SU-DHL-6 (cell line): ENCODE results near the gene TAOK2.
A peak's percentile ranks its signal among the peaks of the same experiment; 100 is the strongest.

Experiments
- H2AFZ ChIP-seq: fragments of 200-600 bp; sonication (generic); 2 replicates; pipeline ENCODE4 v1.6.1; 2014; ENCODE audit warnings: low read depth, mild to moderate bottlenecking, moderate library complexity, mixed read lengths, antibody characterized with exemption, low read length; ENCODE audit not compliant: severe bottlenecking
- H3F3A ChIP-seq: fragments of 200-600 bp; shearing (Covaris generic); 2 replicates; pipeline ENCODE4 v1.6.0; 2016; ENCODE audit warnings: antibody characterized with exemption, mild to moderate bottlenecking; ENCODE audit not compliant: insufficient read depth
- H3K27ac ChIP-seq: fragments of 200-600 bp; sonication (generic); 2 replicates; pipeline ENCODE4 v1.5.1; 2016; ENCODE audit warnings: low read depth, mild to moderate bottlenecking, low read length, moderate library complexity, mixed read lengths
- H3K27me3 ChIP-seq: fragments of 200-600 bp; sonication (generic), shearing (Covaris generic); 2 replicates; pipeline ENCODE4 v1.6.0; 2014; ENCODE audit warnings: mild to moderate bottlenecking, low read length
- H3K36me3 ChIP-seq: fragments of 200-600 bp; sonication (generic); 2 replicates; pipeline ENCODE4 v1.6.1; 2014; ENCODE audit warnings: mild to moderate bottlenecking, low read length, mixed read lengths
- H3K4me2 ChIP-seq: fragments of 300-600, 200-600 bp; shearing (Covaris generic), sonication (generic); 2 replicates; pipeline ENCODE4 v1.6.0; 2014; ENCODE audit warnings: low read length, low read depth, mild to moderate bottlenecking; ENCODE audit not compliant: poor library complexity, severe bottlenecking
- H3K4me3 ChIP-seq: fragments of 200-600 bp; sonication (generic); 2 replicates; pipeline ENCODE4 v1.5.1; 2014; ENCODE audit warnings: antibody characterized with exemption, low read length, mild to moderate bottlenecking, mixed read lengths; ENCODE audit not compliant: insufficient read depth, poor library complexity, severe bottlenecking
- H3K79me2 ChIP-seq: fragments of 200-600 bp; sonication (generic); 2 replicates; pipeline ENCODE4 v1.6.1; 2014; ENCODE audit warnings: mild to moderate bottlenecking, low read length, moderate library complexity; ENCODE audit not compliant: insufficient read depth
- H3K9ac ChIP-seq: fragments of 200-600 bp; sonication (generic); 2 replicates; pipeline ENCODE4 v1.7.0; 2014; ENCODE audit warnings: mild to moderate bottlenecking, low read length
- H3K9me2 ChIP-seq: fragments of 200-600 bp; sonication (generic); replicated peaks from 2 replicates; pipeline ENCODE4 v1.6.1; 2014; ENCODE audit warnings: low read length; ENCODE audit not compliant: insufficient read depth
- H3K9me3 ChIP-seq: fragments of 200-600 bp; sonication (generic); 2 replicates; pipeline ENCODE4 v1.6.1; 2014; ENCODE audit warnings: low read length, mixed read lengths; ENCODE audit not compliant: insufficient read depth
- H4K20me1 ChIP-seq: fragments of 200-600 bp; sonication (generic); 2 replicates; pipeline ENCODE4 v1.6.1; 2014; ENCODE audit warnings: low read depth, mild to moderate bottlenecking, antibody characterized with exemption, low read length, moderate library complexity, mixed read lengths
- CTCF ChIP-seq: fragments of 200-600 bp; sonication (generic); IDR thresholded peaks from one replicate; pipeline ENCODE4 v1.5.1; 2017; ENCODE audit warnings: antibody characterized with exemption, mild to moderate bottlenecking, low read length, moderate library complexity; ENCODE audit not compliant: insufficient read depth, poor library complexity, severe bottlenecking
- EZH2phosphoT487 ChIP-seq: fragments of 200-600 bp; sonication (generic), shearing (Covaris generic); conservative IDR thresholded peaks from 2 replicates; pipeline ENCODE4 v1.6.1; 2018; ENCODE audit warnings: mild to moderate bottlenecking, antibody characterized with exemption, low read length, moderate library complexity, mixed read lengths

The TAOK2 gene

GRCh38 chr16:29996766-29997250 lies 23.1 kb downstream of the TAOK2 start:
- no peak overlapping the region for H2AFZ ChIP-seq

GRCh38 chr16:29999605-30000004 lies 25.9 kb downstream of the TAOK2 start:
- Histone ChIP-seq H3K27ac (no peak overlapping the region), H3K9me2 (no peaks in the 10 kb centered on the region), H3K79me2 (peaks cover 11% of the 10 kb centered on the region), H3K4me3 (no peak overlapping the region), H3K27me3 (no peaks in the 10 kb centered on the region), H3K36me3 (no peaks in the 10 kb centered on the region), H3K4me2 (no peak overlapping the region), H3F3A (peaks cover 10% of the 10 kb centered on the region; the same call in 1 of the 2 replicates), H3K9me3 (no peaks in the 10 kb centered on the region), H3K9ac (no peak overlapping the region), H2AFZ (no peak overlapping the region), H4K20me1 (no peaks in the 10 kb centered on the region)
- no peak for TF ChIP-seq CTCF
- no peak for TF ChIP-seq EZH2phosphoT487

More at GRCh38 chr16:29996766-29997250, 23.1 kb downstream of the TAOK2 start:
- TF ChIP-seq CTCF = no peak
- TF ChIP-seq EZH2phosphoT487 = no peak
- peak overlapping the region; percentile 89 for H3K4me2 ChIP-seq
- H3K27me3 ChIP-seq = no peaks in the 10 kb centered on the region
- H3K79me2 ChIP-seq = peaks cover 11% of the 10 kb centered on the region
- H3K9me3 ChIP-seq = no peaks in the 10 kb centered on the region
- H3K9ac ChIP-seq = peak overlapping the region; percentile 89
- H4K20me1 ChIP-seq = no peaks in the 10 kb centered on the region
- H3K27ac ChIP-seq = peak overlapping the region; percentile 93
- H3K36me3 ChIP-seq = no peaks in the 10 kb centered on the region
- H3F3A ChIP-seq = peaks cover 10% of the 10 kb centered on the region; the same call in 1 of the 2 replicates
- peak overlapping the region; percentile 80 for H3K4me3 ChIP-seq
- H3K9me2 ChIP-seq = no peaks in the 10 kb centered on the region

- Histone ChIP-seq H3K79me2 (peaks cover 11% of the 10 kb centered on the region), H2AFZ (no peak overlapping the region), H3F3A (no peaks in the 10 kb centered on the region), H3K27me3 (no peaks in the 10 kb centered on the region), H3K4me3 (no peak overlapping the region), H3K4me2 (no peak overlapping the region), H3K9me2 (no peaks in the 10 kb centered on the region), H3K36me3 (no peaks in the 10 kb centered on the region), H3K9me3 (no peaks in the 10 kb centered on the region), H3K9ac (no peak overlapping the region), H4K20me1 (no peaks in the 10 kb centered on the region), H3K27ac (no peak overlapping the region)
- no peak for TF ChIP-seq EZH2phosphoT487
- no peak for TF ChIP-seq CTCF
Observed at GRCh38 chr16:30000735-30001631, 27.3 kb downstream of the TAOK2 start.
